Uterus (tissue), 2 donors: ENCODE results near the gene CSF3R.

Source experiments
- CTCF ChIP-seq, 4 experiments: fragments of 200-600 bp in 2 of 4; fragments of 450-650 bp in 2 of 4; sonication (generic) in 2 of 4; IDR thresholded peaks; one replicate each; pipeline ENCODE4 v1.5.1; 2016 to 2019; ENCODE audit warnings: antibody characterized with exemption in 4 of 4, mild to moderate bottlenecking in 2 of 4, moderate library complexity in 1 of 4
- POLR2A ChIP-seq, 2 donors: fragments of 450-650 bp; IDR thresholded peaks; one replicate each; pipeline ENCODE4 v1.6.1; 2016; ENCODE audit warnings: antibody characterized with exemption in 2 of 2, mild to moderate bottlenecking in 1 of 2, moderate library complexity in 1 of 2

GRCh38 chr1:36463463-36463802 is 19.3 kb downstream of the CSF3R start:
- no peak for TF ChIP-seq POLR2A (IDR thresholded peaks at IDR 0.05)
- no peak for TF ChIP-seq CTCF (IDR thresholded peaks at IDR 0.05)
